HG02763 (cell line): ENCODE measurements around the gene USPL1.

Experiments
- ATAC-seq: cut with Tn5 transposase; IDR thresholded peaks from one replicate; pipeline ENCODE4 v1.9.1; 2021; ENCODE audit warnings: mild to moderate bottlenecking, moderate library complexity; ENCODE audit not compliant: unreplicated experiment

USPL1 gene

DNA sequence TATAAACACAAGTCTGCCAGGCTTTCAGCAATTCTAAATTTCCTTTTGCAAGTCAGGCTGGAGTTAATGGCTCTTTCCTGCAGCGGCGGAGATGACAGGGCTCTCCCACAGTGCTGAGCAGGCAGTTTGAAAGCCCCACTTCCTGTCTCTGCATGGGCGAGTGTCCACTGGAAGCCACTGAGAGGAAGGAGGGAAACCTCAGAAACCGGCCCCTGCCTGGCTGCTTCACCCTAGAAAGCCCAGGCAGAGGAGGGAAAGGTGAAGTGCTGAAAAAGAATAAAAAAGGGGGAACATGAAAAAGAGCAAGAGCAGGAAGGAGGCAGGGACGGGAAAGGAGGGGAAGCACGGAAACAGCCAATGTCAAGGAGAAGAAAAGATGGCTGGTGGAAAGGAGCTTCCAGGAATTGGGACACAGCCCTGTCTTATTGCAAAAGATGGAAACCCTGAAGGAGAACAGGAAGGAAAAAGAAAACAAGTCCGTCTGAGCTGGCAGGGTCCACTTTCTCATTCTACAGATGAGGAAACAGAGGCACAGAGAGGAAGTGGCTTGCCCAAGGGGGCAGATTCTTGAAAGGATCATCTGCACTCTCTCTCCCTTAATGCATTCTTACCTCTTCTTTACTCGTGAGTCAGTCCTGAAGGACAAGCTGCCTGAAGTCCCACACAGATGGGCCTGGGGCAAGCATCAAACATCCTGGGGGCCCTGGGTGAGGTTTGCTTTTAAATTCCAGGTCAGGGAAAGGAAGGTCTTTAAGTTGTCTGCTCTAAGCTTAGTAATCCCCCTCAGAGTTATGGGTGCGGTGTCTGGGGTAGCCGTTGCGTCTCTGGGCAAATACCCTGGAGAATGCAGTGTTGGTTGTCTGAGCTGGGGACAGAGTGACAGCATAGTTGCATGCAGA is 78.8 kb downstream of the USPL1 start:
- ATAC-seq, result peak; percentile 67

DNA sequence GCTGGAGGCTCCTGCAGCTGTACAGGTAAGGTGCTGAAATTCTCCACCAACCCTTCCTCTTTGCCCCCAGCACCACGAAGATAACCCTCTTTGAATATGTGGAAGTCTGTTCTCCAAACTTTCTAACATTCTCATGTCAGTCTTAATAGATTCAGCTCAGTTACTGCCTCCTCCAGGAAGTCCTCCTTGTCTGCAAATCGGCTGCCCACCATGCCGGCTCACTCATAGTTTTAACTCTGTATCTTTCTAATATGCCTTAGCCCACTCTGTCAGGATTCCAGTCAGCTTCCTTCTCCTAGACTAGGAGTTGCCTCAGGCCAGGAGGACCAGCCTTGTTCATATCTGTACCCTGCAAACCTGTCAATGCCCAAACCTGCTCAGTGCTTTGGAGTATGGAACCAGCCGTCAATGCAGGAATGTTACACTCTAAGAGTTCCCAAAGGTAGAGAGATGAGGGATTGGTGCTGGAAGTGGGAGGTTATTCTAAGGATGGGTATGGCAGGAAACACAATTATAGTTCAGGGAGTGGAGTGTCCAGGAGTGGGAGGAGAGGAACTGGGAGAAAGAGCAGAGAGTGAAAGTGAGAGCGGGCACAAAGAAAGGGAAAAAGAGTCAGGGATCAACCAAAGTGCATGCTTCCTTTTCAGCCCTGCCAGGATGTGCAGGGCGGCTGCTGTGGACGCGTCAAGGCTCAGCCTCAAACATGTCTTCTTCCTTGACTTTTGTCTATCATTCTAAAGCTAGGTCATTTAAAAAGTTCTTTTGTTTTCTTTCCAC is 79.6 kb downstream of the USPL1 start:
- no peak for ATAC-seq

- no peak for ATAC-seq
These were observed 80.3 kb downstream of the USPL1 start for GRCh38 chr13:30697996-30698401.

- no peak for ATAC-seq
These were observed 80.8 kb downstream of the USPL1 start for GRCh38 chr13:30698488-30699005.

- ATAC-seq, result no peak
These were observed 82.6 kb downstream of the USPL1 start for GRCh38 chr13:30700364-30700763.

GRCh38 chr13:30702006-30702405 is 84.3 kb downstream of the USPL1 start:
- ATAC-seq, result no peak

- ATAC-seq, result no peak
These were observed 86.9 kb downstream of the USPL1 start for GRCh38 chr13:30704596-30704995.

GRCh38 chr13:30705680-30706079 is 88.0 kb downstream of the USPL1 start:
- no peak for ATAC-seq

- no peak for ATAC-seq
These were observed 90.8 kb downstream of the USPL1 start for GRCh38 chr13:30708541-30708940.
